C4-2B (cell line): ENCODE results near the gene MYBPC3.

Source experiments
- H3K27ac ChIP-seq: fragments of 450-650 bp; 2 replicates; pipeline ENCODE4 v1.5.1; 2017
- CTCF ChIP-seq: fragments of 450-650 bp; conservative IDR thresholded peaks from 2 replicates; pipeline ENCODE4 v1.5.1; 2017; ENCODE audit warnings: mild to moderate bottlenecking
- ZFX ChIP-seq: fragments of 450-650 bp; IDR thresholded peaks from 2 replicates; pipeline ENCODE4 v1.6.1; 2017

Gene MYBPC3

GRCh38 chr11:47390422-47390760 lies 37.9 kb upstream of the MYBPC3 start:
- no peak overlapping the region for H3K27ac ChIP-seq
- TF ChIP-seq ZFX (no peak), CTCF (no peak)

- no peak for TF ChIP-seq CTCF
- no peak for TF ChIP-seq ZFX
- no peak overlapping the region for H3K27ac ChIP-seq
Measured at GRCh38 chr11:47389577-47390421, 37.3 kb upstream of the MYBPC3 start.

GRCh38 chr11:47388697-47389576 lies 36.4 kb upstream of the MYBPC3 start:
- no peak for TF ChIP-seq ZFX
- no peak for TF ChIP-seq CTCF
- H3K27ac ChIP-seq, result no peak overlapping the region

DNA sequence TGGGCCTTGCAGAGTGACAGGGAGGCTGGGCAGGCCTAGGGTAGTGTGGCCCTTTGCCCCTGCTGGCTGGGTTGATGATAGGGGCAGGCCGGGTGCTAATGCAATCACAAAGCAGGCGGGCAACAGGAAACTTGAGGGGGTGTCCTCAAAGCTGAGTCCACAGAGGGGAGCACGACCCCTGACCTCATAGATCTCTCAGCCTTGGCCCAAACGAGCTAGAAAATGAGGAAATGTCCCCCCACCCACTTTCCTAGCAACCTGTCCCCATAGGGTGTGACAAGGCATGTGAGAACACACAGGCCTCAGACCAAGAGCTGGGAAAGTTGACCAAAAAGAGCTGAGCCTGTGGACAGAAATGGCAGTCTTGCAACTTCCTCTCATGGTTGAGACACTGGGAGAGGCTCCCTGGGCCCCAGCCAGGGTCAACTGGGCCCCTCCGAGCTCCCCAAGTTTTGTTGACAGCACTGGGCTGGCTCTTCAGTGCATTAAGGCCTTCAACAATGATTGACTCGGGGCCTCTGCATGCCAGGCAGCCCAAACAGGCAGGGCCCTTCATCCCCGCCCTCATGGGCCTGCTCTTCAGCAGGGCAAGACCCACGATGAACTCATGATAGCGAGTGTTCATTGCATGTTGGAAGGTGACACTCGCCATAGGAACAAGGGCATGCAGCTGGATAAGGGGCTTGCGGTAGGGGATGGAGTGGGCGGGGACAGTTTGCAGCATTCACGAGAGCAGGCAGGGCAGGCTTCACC lies 35.6 kb upstream of the MYBPC3 start:
- TF ChIP-seq CTCF (no peak), ZFX (no peak)
- H3K27ac ChIP-seq, result no peak overlapping the region

- no peak overlapping the region for H3K27ac ChIP-seq
- TF ChIP-seq CTCF, result no peak
- TF ChIP-seq ZFX, result no peak
Measured at GRCh38 chr11:47384498-47384897, 32.0 kb upstream of the MYBPC3 start.

DNA sequence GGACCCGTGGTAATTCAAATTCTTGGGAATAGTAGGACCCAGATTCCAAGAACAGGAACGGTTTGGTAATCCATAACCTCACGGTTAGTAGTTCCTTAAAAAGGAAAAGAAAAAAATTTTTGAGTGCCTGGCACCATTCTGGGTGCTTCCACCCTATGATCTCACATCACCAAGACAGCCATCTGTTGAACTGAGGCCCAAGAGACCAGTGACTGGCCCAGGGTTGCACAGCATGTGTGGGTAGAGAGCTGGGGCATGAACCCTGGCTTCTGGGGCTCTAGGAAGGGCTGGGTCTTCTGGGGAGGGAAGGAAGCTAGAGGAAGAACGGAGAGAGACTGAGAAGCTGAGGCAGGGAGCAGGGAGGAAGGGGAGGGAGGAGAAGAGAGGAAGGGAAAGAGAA lies 30.6 kb upstream of the MYBPC3 start:
- TF ChIP-seq CTCF (no peak), ZFX (no peak)
- no peak overlapping the region for H3K27ac ChIP-seq
